Islet of Langerhans (tissue), 1 donor: ENCODE results near the gene SLC6A8.
"Not testable (repeated sequence)": the region's sequence is repeated elsewhere in the genome, so short reads cannot be mapped to it uniquely, and the experiment has no call there.

Experiments used
- FAIRE-seq: peaks from one replicate; lab custom pipeline; 2011; peaks lifted over from hg19 to GRCh38; lab: Jason Lieb, UNC

Gene SLC6A8

DNA sequence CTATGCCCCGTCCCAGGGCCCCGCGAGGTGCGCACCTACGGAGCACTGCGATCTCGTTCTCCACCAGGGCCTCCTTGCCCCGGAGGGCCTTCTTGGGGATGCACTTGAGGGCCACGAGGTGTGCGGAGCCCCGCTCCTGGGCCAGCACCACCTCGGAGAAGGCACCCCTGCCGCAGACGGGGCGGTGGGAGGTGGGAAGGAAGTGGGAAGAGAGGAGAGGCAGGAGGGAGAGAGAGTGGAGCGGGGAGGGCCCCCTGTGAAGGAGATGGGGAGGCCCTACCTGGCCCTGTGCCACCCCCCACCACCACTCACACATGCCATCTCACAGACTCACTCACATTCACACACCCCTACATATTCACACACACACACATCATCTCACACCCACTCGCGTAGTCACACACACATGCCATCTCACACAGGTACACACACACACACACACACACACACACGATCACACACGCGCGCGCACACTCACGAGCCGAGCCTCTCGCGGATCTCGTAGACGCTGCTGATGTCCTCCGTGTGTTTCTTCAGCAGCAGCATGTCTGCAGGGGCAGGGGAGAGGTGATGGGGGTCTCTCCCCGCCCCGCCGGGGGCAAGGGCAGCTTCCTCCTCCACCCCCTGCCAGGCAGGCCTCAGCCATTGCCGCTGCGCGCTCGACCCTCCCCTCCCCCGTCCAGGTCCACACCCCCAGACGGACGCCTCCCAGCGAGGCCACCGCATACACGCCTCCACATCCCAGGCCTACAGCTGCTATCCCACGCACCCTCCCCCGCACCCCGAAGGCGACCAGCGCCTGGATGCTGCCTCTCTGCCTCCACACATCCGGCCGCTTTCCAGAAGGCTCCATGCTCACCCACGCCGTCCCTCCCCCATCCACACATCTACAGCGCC lies 14.9 kb upstream of the SLC6A8 start:
- no peak for FAIRE-seq

- no peak for FAIRE-seq
Measured at GRCh38 chrX:153673428-153674218, 14.1 kb upstream of the SLC6A8 start, which contains the start of gene PNCK. Gene PNCK, minus strand, starts transcription at chrX:153673813. Its CDS starts 737 bp downstream, at chrX:153673076.

DNA sequence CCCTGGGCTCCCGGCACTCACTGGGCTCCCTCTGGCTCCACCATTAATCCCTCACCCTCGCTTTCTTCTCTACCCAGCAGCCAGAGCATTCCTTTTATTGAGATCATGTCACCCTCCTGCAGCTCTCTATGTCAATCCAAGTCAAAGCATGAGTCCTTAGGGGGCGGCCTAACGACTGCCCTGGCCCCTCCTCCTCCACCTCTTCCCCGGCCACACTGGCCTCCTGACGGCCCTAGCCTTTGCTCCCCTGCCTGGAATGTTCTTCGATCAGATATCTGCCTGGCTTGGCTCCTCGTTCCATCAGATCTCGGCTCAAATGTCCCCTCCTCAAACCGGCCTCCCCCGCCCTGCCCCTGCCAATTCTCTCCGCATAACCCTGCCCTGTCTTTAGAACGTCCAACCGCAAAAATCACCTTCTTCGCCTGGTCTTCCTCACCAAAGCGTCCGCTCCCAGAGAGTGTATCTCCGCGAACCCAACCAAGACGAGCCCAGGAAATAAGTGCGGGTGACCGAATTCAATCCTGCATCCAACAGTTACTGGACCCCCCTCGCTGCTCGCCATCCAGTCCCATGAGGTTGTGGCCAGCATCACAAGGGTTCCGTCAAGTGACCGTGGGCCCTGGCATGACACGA lies 13.4 kb upstream of the SLC6A8 start:
- FAIRE-seq, result no peak

DNA sequence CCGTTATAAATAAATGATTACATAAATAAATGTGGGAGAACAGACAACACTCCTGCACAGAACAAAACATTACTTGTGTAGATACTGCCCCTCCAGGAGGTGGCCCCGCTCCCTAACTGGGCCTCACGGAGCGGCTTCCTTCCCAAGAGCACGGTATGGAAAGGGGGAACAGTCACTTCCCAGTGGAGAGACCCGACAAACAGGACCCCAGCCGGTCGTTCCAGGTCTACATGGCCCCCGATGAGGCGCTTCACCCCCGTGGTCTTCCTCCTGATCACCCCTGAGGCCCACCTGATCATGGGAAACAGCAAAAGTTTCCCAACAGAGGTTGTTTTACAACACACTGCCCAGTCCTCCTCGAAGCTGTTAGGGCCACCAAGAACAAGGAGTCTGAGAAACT lies 6.6 kb upstream of the SLC6A8 start:
- FAIRE-seq, result no peak

DNA sequence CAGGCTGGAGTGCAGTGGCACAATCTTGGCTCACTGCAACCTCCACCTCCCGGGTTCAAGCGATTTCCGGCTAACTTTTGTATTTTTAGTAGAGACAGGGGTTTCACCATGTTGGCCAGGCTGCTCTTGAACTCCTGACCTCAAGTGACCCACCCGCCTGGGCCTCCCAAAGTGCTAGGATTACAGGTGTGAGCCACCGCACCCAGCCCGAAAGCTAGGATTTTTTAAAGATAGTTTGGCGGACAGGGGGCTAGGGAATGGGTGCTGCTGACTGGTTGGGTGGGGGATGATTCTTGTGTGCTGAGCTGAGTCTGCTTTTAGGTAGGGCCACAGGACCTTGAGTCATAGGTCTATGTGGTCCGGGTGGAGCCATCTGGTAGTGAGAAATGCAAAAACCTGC lies 4.2 kb upstream of the SLC6A8 start:
- not testable (repeated sequence) for FAIRE-seq

- no peak for FAIRE-seq
Measured at GRCh38 chrX:153684467-153685155, 3.1 kb upstream of the SLC6A8 start.

DNA sequence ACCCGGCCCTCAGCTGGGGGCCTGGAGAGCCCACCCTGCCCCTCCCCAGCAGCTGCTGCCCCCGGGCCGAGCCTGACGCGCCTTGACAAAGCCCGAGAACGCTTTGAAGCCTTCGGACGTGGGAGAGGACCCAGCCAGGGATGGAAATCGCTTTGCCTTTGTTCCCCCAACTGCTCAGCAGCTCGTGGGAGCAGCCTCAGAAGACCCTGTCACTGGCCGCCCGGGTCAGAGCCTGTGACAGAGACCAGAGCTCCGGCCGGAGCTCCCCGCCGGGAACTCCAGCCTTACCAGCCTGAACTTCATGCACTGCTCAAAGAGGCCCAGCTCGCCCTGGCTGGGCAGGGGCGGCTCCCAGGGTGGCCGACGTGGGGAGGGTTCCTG lies 2.6 kb upstream of the SLC6A8 start:
- no peak for FAIRE-seq

GRCh38 chrX:153685751-153686696 lies 1.7 kb upstream of the SLC6A8 start:
- FAIRE-seq, result no peak

- FAIRE-seq, result no peak
Measured at GRCh38 chrX:153686711-153687110, 1.0 kb upstream of the SLC6A8 start.

DNA sequence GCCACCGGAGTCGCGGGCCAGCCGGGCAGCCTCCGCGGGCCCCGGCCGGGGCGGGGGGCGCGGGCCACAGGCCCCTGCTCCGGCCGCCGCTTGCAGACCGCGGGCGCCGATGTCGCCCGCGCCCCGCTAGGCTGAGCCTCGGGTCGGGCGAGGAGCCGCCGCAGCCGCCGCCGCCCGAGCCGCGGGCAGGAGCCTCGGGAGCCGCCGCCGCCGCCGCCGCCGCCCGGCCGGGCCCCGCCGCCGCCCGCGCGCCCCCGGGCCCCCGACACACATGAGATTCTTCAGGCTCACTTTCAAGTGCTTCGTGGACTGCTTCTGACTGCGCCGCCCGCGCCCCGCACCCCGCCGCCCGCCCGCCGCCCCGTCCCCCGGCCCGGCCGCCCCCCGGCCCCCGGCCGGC lies 345 bp downstream of the SLC6A8 start:
- no peak for FAIRE-seq

GRCh38 chrX:153688506-153688905 lies 780 bp downstream of the SLC6A8 start:
- FAIRE-seq, result no peak

DNA sequence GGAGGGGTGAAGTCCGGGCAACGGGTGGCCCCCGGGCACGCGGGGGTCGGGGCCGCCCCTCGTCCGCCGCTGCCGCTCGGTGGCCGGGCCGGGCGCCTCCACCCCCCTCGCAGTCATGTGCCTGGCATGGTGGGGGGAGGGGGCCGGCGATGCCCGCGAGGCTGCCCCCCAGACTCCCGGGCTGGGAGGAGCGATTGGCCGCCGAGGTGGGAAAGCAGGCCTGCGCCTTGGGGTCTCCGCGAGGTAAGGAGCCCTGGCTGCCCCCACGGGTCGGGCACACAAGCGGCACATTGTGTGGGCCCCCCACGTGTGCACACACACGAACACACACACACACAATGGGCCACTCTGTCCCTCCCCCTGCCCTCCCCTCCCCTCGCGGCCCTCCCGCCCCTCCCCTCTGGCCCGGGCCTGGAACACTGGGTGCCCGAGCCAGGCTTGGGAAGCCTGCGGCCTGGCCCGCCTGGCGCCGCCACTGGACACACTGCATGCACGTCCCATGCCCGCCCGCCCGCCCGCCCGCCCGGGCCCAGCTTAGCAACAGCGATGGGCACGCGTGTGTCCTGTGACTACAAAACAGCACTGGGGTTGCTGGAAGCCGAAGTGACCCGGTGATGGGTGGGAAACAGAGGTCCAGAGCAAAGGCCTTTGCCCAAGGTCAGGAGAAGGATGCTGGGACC lies 1.3 kb downstream of the SLC6A8 start:
- FAIRE-seq, result no peak

DNA sequence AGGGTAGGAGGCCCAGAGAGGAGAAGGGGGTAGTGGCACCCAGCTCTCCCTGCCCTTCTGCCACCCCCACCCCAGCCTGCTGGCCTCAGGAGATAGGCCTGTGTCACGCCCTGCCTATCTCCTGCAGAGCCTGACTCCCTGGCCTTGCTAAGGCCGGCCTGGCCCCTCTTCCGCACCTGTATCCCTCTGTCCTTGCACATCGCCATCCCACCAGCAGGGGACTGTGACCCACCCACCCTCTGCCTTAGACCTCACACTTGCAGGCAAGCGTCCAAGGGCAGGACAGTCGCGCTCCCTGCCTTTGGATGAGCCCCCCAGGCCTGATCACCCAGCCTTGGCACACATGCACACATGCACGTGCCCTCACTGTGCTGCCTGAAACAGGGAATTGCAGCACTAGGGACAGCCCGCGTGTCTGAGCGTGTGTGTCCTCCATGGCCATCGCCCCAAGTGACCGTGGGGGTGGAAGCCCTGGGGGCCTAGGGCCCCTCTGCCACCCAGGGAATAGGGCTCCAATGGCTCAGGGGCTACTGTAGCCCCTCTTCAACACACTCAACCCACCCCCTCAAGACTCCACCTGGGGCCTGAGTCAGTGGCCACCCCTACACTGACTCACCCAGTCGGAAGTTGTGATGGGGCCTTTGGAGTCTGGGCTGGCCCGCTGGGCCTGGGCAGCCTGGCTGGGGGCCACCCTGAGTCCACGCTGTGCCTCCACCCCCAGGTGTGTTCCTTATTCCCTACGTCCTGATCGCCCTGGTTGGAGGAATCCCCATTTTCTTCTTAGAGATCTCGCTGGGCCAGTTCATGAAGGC lies 2.1 kb downstream of the SLC6A8 start:
- no peak for FAIRE-seq

DNA sequence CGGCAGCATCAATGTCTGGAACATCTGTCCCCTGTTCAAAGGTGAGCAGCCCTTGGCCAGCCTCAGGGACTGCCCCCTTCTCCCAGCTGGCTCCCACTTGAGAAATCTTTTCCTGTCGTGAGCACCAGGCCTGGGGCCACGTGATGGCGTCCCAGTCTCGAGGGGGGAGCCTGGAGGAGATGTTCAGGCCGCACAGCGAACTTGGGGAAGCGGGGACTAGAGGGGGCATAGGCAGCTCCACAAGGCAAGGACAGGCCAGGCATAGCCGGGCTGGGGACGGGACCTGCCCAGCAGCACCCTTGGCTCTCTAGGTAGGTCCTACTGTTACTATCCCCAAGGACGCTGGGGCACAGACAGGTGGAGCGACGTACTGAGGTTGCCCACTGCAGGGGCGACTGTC lies 2.7 kb downstream of the SLC6A8 start:
- FAIRE-seq, result no peak

DNA sequence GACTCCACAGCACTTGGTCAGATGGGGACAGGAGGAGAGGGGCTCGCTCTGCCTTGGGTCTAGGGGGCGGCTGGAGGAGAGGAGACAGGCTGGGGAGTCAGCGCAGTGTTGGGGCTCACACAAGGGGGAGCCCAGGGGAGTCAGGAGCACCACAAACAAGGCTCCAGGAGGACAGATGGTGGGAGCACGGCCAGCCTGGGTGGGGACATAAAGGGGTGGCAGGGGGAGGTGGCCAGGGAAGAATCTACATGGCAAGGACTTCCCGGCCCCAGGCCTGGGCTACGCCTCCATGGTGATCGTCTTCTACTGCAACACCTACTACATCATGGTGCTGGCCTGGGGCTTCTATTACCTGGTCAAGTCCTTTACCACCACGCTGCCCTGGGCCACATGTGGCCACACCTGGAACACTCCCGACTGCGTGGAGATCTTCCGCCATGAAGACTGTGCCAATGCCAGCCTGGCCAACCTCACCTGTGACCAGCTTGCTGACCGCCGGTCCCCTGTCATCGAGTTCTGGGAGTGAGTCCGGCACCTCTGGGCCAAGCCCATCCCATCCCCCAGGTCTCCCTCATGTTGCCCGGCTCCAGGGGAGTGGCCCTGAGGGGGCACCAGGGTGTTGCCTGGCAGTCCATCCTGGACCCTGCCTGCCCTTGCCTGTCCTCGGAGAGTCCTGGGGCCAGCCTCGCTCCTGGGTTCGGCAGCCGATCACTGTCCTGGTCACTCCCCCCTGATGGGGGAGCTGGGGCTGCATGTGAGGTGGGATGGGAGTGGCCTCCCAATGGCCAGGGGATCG lies 3.5 kb downstream of the SLC6A8 start:
- FAIRE-seq, result not testable (repeated sequence)

GRCh38 chrX:153692003-153692402 lies 4.3 kb downstream of the SLC6A8 start:
- no peak for FAIRE-seq

- FAIRE-seq, result no peak
Measured at GRCh38 chrX:153692611-153693156, 5.0 kb downstream of the SLC6A8 start.
